ENCODE results near the gene PROM2. TPM values are rescaled to one million over a fixed set of nuclear protein-coding genes. Genes with fewer than 3 reads are reported as not detected.

Gene PROM2
- total RNA-seq, 1 donor from 2014 or later = 1.3 TPM

DNA sequence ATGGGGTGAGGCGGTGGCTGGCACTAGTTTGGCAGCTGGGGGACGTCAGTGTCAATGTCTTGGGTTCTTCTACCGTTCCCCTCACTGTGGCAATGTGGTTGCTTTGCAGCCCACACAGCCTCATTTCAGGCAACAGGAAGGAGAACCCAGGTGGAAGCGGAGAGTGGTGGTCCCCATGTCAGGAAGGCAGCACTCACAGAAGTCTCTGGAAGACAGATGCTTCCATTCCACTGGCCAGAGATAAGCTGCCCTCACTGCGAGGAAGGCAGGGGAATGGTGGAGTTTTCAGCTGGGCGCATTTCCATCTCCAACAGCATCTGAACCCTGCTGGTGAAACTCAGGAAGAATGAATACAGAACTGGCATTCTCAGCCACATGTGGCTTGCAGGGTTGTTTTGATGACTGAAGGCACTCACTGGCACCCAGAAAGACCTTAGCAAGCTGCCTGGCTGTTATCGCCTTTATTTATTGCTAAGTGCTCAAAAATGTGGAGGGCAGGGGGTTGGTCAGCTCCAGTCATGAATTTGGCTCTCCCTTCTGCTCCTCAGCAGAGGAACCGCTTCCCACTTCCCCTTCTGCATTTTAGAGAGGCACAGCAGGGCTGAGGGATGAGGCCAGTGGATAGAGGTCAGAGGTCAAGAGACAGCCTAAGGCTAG, 42.3 kb downstream of the PROM2 start:
- H3K4me1 Mint-ChIP-seq (ENCODE audit: unreplicated experiment) = peaks cover 2% of the 10 kb centered on the region
- H3K27me3 Mint-ChIP-seq (ENCODE audit: unreplicated experiment) = peaks cover 2% of the 10 kb centered on the region
- no peaks in the 10 kb centered on the region for H3K9me3 Mint-ChIP-seq (ENCODE audit: unreplicated experiment)
- DNase-seq (ENCODE audit: extremely low spot score, unreplicated experiment) = no peak
- TF ChIP-seq CTCF (IDR thresholded peaks at IDR 0.05) = no peak
- H3K27ac Mint-ChIP-seq (ENCODE audit: unreplicated experiment) = no peak overlapping the region
- no peaks in the 10 kb centered on the region for H3K36me3 Mint-ChIP-seq (ENCODE audit: unreplicated experiment)
- H3K4me3 Mint-ChIP-seq (ENCODE audit: unreplicated experiment) = no peak overlapping the region

DNA sequence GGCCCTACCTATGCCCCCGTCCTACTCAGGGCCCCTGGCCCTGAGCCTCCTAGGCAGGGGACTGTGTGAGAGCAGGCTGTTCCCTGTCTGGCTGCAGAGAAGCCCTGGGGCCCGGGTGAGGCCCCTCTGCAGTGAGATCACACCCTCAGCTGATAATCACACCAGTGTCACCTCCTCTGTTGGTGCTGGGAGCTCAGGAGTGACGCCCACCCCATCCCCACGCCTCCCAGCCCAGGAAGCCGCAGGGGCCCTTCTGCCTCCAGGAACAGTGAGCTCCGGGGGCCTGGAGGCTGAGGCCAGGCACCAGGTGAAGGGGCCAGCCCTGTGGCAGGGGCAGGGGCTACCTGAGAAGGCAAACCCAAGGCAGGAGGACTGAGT, 42.9 kb downstream of the PROM2 start:
- no peak for TF ChIP-seq CTCF (IDR thresholded peaks at IDR 0.05)
- DNase-seq (ENCODE audit: extremely low spot score, unreplicated experiment) = no peak
- H3K4me1 Mint-ChIP-seq (ENCODE audit: unreplicated experiment) = peaks cover 2% of the 10 kb centered on the region
- H3K36me3 Mint-ChIP-seq (ENCODE audit: unreplicated experiment) = no peaks in the 10 kb centered on the region
- no peaks in the 10 kb centered on the region for H3K9me3 Mint-ChIP-seq (ENCODE audit: unreplicated experiment)
- no peak overlapping the region for H3K27ac Mint-ChIP-seq (ENCODE audit: unreplicated experiment)
- peaks cover 2% of the 10 kb centered on the region for H3K27me3 Mint-ChIP-seq (ENCODE audit: unreplicated experiment)
- no peak overlapping the region for H3K4me3 Mint-ChIP-seq (ENCODE audit: unreplicated experiment)

- TF ChIP-seq CTCF (IDR thresholded peaks at IDR 0.05) = no peak
- H3K4me3 Mint-ChIP-seq (ENCODE audit: unreplicated experiment) = no peak overlapping the region
- H3K36me3 Mint-ChIP-seq (ENCODE audit: unreplicated experiment) = no peaks in the 10 kb centered on the region
- no peaks in the 10 kb centered on the region for H3K9me3 Mint-ChIP-seq (ENCODE audit: unreplicated experiment)
- H3K27me3 Mint-ChIP-seq (ENCODE audit: unreplicated experiment) = peaks cover 2% of the 10 kb centered on the region
- no peak for DNase-seq (ENCODE audit: extremely low spot score, unreplicated experiment)
- H3K4me1 Mint-ChIP-seq (ENCODE audit: unreplicated experiment) = peaks cover 2% of the 10 kb centered on the region
- H3K27ac Mint-ChIP-seq (ENCODE audit: unreplicated experiment) = no peak overlapping the region
Measured at GRCh38 chr2:95317665-95318425, 43.6 kb downstream of the PROM2 start.

DNA sequence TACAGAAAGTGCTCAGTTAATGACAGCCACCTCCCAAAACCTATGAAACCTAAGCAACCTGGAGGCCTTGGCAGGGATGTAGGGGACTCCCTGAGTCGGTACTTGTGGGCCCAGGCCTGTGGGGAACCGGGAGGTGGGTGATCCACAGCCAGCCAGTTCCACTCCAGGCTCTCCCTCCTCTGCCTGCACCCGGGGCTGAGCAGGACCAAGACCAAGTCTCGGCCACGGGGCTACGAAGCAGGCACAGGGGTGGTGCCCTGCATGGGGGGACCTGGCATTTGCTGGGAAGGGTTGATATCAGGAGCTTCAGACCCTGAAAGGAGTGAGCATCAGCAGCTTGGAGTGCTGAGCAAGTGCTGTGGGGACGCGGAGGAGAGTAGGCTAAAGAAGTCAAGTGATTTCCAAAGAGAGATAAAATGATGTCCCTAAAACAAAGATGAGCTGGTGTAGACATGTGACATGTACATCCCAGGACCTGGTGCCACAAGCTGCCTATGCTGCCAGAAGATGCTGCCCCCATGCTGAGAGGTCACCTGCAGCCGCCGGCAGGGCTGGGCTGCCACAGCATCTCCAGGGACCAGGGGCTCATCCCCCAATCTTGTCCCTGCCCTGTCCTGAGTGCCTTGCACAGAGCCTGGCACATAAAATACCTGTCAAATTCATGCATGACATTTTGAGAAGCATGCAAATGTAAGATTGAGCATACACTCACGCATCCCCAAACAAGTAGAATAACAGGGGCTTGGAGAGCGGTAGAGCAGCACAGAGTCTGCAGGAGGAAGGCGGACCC, 44.4 kb downstream of the PROM2 start:
- Mint-ChIP-seq H3K4me3 (ENCODE audit: unreplicated experiment) (no peak overlapping the region), H3K9me3 (ENCODE audit: unreplicated experiment) (no peaks in the 10 kb centered on the region), H3K27me3 (ENCODE audit: unreplicated experiment) (peaks cover 2% of the 10 kb centered on the region), H3K4me1 (ENCODE audit: unreplicated experiment) (peaks cover 2% of the 10 kb centered on the region), H3K27ac (ENCODE audit: unreplicated experiment) (no peak overlapping the region), H3K36me3 (ENCODE audit: unreplicated experiment) (no peaks in the 10 kb centered on the region)
- DNase-seq (ENCODE audit: extremely low spot score, unreplicated experiment) = no peak
- TF ChIP-seq CTCF (IDR thresholded peaks at IDR 0.05) = no peak
